ENCODE data around the gene TEPSIN.

The TEPSIN gene

DNA sequence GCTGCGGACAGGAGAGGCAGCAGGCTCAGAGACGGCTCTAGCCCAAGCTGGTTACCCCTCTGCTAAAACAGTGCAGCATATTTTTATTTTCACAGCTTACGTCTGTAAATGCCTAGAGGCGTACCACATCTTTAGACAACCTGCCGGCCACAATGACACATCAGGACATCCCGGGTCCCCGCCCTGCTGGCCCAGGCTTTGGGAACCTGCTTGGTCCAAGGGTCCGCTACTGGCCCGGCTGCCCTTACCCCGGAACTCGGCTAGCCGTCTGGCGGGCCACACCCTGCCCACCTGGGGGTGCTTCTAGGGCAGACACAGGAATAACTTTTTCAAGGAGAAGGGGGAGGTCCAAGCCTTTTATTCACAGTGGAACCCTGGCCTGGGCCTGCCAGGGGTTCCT is 20.4 kb downstream of the TEPSIN start:
- TF ChIP-seq, protein P1, sequence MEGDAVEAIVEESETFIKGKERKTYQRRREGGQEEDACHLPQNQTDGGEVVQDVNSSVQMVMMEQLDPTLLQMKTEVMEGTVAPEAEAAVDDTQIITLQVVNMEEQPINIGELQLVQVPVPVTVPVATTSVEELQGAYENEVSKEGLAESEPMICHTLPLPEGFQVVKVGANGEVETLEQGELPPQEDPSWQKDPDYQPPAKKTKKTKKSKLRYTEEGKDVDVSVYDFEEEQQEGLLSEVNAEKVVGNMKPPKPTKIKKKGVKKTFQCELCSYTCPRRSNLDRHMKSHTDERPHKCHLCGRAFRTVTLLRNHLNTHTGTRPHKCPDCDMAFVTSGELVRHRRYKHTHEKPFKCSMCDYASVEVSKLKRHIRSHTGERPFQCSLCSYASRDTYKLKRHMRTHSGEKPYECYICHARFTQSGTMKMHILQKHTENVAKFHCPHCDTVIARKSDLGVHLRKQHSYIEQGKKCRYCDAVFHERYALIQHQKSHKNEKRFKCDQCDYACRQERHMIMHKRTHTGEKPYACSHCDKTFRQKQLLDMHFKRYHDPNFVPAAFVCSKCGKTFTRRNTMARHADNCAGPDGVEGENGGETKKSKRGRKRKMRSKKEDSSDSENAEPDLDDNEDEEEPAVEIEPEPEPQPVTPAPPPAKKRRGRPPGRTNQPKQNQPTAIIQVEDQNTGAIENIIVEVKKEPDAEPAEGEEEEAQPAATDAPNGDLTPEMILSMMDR (IDR thresholded peaks at IDR 0.05) = no peak
- TF ChIP-seq ZFX (IDR thresholded peaks at IDR 0.05; ENCODE audit: borderline replicate concordance) = no peak
- no peak overlapping the region for H3K27ac ChIP-seq

DNA sequence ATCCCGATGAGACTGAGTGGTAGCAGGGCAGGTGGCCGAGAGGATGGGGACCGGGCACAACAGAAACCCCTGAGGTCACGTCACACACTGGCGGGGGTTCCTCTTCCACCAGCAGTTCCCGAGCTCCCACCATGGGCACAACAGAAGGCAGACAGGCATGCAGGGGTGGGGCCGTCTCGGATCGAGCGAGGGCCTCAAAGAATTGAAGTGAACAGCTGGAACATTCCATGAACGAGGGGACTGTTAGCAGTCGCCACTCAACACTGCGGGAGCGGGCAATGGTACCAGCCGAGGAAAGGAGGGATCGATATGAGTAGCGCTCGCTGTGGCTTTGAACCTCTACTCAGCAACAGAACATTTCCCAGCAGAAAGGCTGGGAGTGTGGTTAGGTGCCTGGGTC is 21.4 kb downstream of the TEPSIN start:
- TF ChIP-seq ZFX (IDR thresholded peaks at IDR 0.05; ENCODE audit: borderline replicate concordance) = no peak
- TF ChIP-seq, protein P1 (IDR thresholded peaks at IDR 0.05) = no peak
- no peak overlapping the region for H3K27ac ChIP-seq

GRCh38 chr17:81213978-81214377 is 24.9 kb downstream of the TEPSIN start:
- TF ChIP-seq, protein P1 (IDR thresholded peaks at IDR 0.05) = no peak
- no peak for TF ChIP-seq ZFX (IDR thresholded peaks at IDR 0.05; ENCODE audit: borderline replicate concordance)
- H3K27ac ChIP-seq = no peak overlapping the region

- no peak for TF ChIP-seq ZFX (IDR thresholded peaks at IDR 0.05; ENCODE audit: borderline replicate concordance)
- TF ChIP-seq, protein P1 (IDR thresholded peaks at IDR 0.05) = no peak
- H3K27ac ChIP-seq = no peak overlapping the region
These were observed 26.5 kb downstream of the TEPSIN start for GRCh38 chr17:81212365-81212764.

- no peak overlapping the region for H3K27ac ChIP-seq
- TF ChIP-seq, protein P1 (IDR thresholded peaks at IDR 0.05) = no peak
- no peak for TF ChIP-seq ZFX (IDR thresholded peaks at IDR 0.05; ENCODE audit: borderline replicate concordance)
These were observed 28.0 kb downstream of the TEPSIN start for GRCh38 chr17:81210868-81211267.

GRCh38 chr17:81210466-81210865 is 28.4 kb downstream of the TEPSIN start:
- no peak overlapping the region for H3K27ac ChIP-seq
- TF ChIP-seq, protein P1 (IDR thresholded peaks at IDR 0.05) = no peak
- no peak for TF ChIP-seq ZFX (IDR thresholded peaks at IDR 0.05; ENCODE audit: borderline replicate concordance)

DNA sequence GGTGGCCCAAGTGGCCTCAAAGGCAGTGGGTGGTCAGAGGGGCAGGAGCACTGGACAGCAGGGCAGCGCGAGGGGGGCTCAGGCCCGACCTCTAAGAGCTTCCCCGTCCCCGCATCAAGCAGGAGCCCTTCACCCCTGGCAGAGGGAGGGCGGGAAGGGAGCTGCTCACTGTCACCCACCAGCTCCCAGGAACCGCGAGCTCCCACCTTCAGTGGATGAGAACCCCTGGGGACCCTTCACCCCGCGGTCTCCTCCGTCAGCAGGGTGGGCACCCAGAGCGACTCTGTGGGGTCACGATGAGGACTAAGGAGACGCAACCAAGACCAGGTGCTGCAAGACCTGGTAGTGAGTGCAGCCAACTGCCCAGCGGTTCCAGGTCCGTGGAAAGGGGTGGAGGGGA is 29.7 kb downstream of the TEPSIN start:
- no peak overlapping the region for H3K27ac ChIP-seq
- TF ChIP-seq, protein P1 (IDR thresholded peaks at IDR 0.05) = no peak
- no peak for TF ChIP-seq ZFX (IDR thresholded peaks at IDR 0.05; ENCODE audit: borderline replicate concordance)
